Neural cell (in vitro differentiated cells): ENCODE results near the gene RERE. TPM values are rescaled to one million over a fixed set of nuclear protein-coding genes. Genes with fewer than 3 reads are reported as not detected.

Experiments used
- H2AFZ ChIP-seq: fragments of 200-600, 300-800 bp; sonication (generic), shearing (Covaris generic); 2 replicates; pipeline ENCODE4 v1.6.0; 2014; ENCODE audit warnings: low read depth, mild to moderate bottlenecking, antibody characterized with exemption, low read length, moderate library complexity
- H3F3A ChIP-seq: fragments of 200-600 bp; shearing (Covaris generic); 2 replicates; pipeline ENCODE4 v1.6.1; 2016; ENCODE audit warnings: mild to moderate bottlenecking, moderate library complexity, mixed read lengths, antibody characterized with exemption, low read length; ENCODE audit not compliant: insufficient read depth, poor library complexity, severe bottlenecking
- H3K27ac ChIP-seq: fragments of 200-600, 300-800 bp; sonication (generic), shearing (Covaris generic); 2 replicates; pipeline ENCODE4 v1.5.1; 2014; ENCODE audit warnings: mild to moderate bottlenecking, low read length, moderate library complexity
- H3K27me3 ChIP-seq: fragments of 300-800, 200-600 bp; sonication (generic), shearing (Covaris generic); 2 replicates; pipeline ENCODE4 v1.6.0; 2014; ENCODE audit warnings: mild to moderate bottlenecking, low read depth, low read length, moderate library complexity; ENCODE audit not compliant: insufficient read depth
- H3K36me3 ChIP-seq: fragments of 300-800, 200-600 bp; sonication (generic), shearing (Covaris generic); 2 replicates; pipeline ENCODE4 v1.5.1; 2014; ENCODE audit warnings: mild to moderate bottlenecking, antibody characterized with exemption, low read length, moderate library complexity; ENCODE audit not compliant: insufficient read depth
- H3K4me2 ChIP-seq: fragments of 300-800, 200-600 bp; sonication (generic), shearing (Covaris generic); 2 replicates; pipeline ENCODE4 v1.6.0; 2014; ENCODE audit warnings: mild to moderate bottlenecking, low read length
- H3K4me3 ChIP-seq: fragments of 300-800, 200-600 bp; sonication (generic), shearing (Covaris generic); 2 replicates; pipeline ENCODE4 v1.5.1; 2014; ENCODE audit warnings: mild to moderate bottlenecking, low read length, moderate library complexity
- H3K79me2 ChIP-seq: fragments of 200-600 bp; shearing (Covaris generic); replicated peaks from 2 replicates; pipeline ENCODE4 v1.6.0; 2014; ENCODE audit warnings: mild to moderate bottlenecking, low read length, moderate library complexity; ENCODE audit not compliant: insufficient read depth
- H3K9ac ChIP-seq: fragments of 300-800, 200-600 bp; sonication (generic), shearing (Covaris generic); 2 replicates; pipeline ENCODE4 v1.6.1; 2016; ENCODE audit warnings: mild to moderate bottlenecking, low read length, mixed read lengths
- H3K9me2 ChIP-seq: fragments of 200-600 bp; shearing (Covaris generic); 2 replicates; pipeline ENCODE4 v1.6.1; 2016; ENCODE audit warnings: mild to moderate bottlenecking, low read length, mixed read lengths; ENCODE audit not compliant: insufficient read depth
- H3K9me3 ChIP-seq: fragments of 200-600, 300-800 bp; sonication (generic), shearing (Covaris generic); 2 replicates; pipeline ENCODE4 v1.6.1; 2016; ENCODE audit warnings: mild to moderate bottlenecking, mixed run types, low read length, moderate library complexity, mixed read lengths
- H4K20me1 ChIP-seq: fragments of 200-600 bp; shearing (Covaris generic); 2 replicates; pipeline ENCODE4 v1.6.1; 2016; ENCODE audit warnings: mild to moderate bottlenecking, mixed run types; ENCODE audit not compliant: insufficient read depth
- CTCF ChIP-seq: fragments of 450-650 bp; IDR thresholded peaks from 2 replicates; pipeline ENCODE4 v1.5.1; 2014; ENCODE audit warnings: antibody characterized with exemption, mild to moderate bottlenecking, moderate library complexity; ENCODE audit not compliant: poor library complexity, severe bottlenecking
- EP300 ChIP-seq: fragments of 450-650 bp; conservative IDR thresholded peaks from 2 replicates; pipeline ENCODE4 v1.6.1; 2014; ENCODE audit warnings: antibody characterized with exemption, mild to moderate bottlenecking, moderate library complexity; ENCODE audit not compliant: poor library complexity, severe bottlenecking
- EZH2 ChIP-seq: fragments of 200-600, 300-800 bp; shearing (Covaris generic), sonication (generic); IDR thresholded peaks from 2 replicates; pipeline ENCODE4 v1.6.1; 2014; ENCODE audit warnings: antibody characterized with exemption, low read length, borderline replicate concordance, mild to moderate bottlenecking; ENCODE audit not compliant: insufficient read depth, poor library complexity, severe bottlenecking
- MXI1 ChIP-seq: fragments of 450-650 bp; conservative IDR thresholded peaks from 2 replicates; pipeline ENCODE4 v1.6.1; 2014; ENCODE audit warnings: antibody characterized with exemption, mild to moderate bottlenecking; ENCODE audit not compliant: poor library complexity, severe bottlenecking
- POLR2AphosphoS5 ChIP-seq: IDR thresholded peaks from 2 replicates; pipeline ENCODE4 v1.6.1; 2012
- RAD21 ChIP-seq: fragments of 450-650 bp; conservative IDR thresholded peaks from 2 replicates; pipeline ENCODE4 v1.6.1; 2014; ENCODE audit warnings: antibody characterized with exemption, mild to moderate bottlenecking, moderate library complexity
- SMC3 ChIP-seq: fragments of 450-650 bp; conservative IDR thresholded peaks from 2 replicates; pipeline ENCODE4 v1.6.1; 2014; ENCODE audit warnings: antibody characterized with exemption, mild to moderate bottlenecking, moderate library complexity; ENCODE audit not compliant: poor library complexity
- TAF1 ChIP-seq: IDR thresholded peaks from 2 replicates; pipeline ENCODE4 v1.6.1; 2012; ENCODE audit warnings: low read depth
- polyA plus RNA-seq: library from polyadenylated mRNA; depleted of rRNA; stranded (reverse); fragments of >200 nt; gene quantifications from 2 replicates; pipeline ENCODE4 v1.2.3, GENCODE V29; 2014
- TF ChIP-seq, protein P1 (sequence below): IDR thresholded peaks from 2 replicates; pipeline ENCODE4 v1.6.1; 2012; ENCODE audit warnings: borderline replicate concordance

The RERE gene
- polyA plus RNA-seq, 1 donor from 2014 or later, result 21.0 TPM

- Histone ChIP-seq H3K79me2 (peaks cover 89% of the 10 kb centered on the region), H3K9me2 (no peaks in the 10 kb centered on the region), H3K9me3 (no peaks in the 10 kb centered on the region), H3K27me3 (no peaks in the 10 kb centered on the region), H2AFZ (no peak overlapping the region), H3K4me2 (no peak overlapping the region), H3K4me3 (no peak overlapping the region), H3K27ac (no peak overlapping the region), H3F3A (no peaks in the 10 kb centered on the region), H3K9ac (no peak overlapping the region), H4K20me1 (no peaks in the 10 kb centered on the region), H3K36me3 (no peaks in the 10 kb centered on the region)
- TF ChIP-seq CTCF, result no peak
- TF ChIP-seq EP300, result no peak
- TF ChIP-seq EZH2, result no peak
- no peak for TF ChIP-seq SMC3
- TF ChIP-seq, protein P1, sequence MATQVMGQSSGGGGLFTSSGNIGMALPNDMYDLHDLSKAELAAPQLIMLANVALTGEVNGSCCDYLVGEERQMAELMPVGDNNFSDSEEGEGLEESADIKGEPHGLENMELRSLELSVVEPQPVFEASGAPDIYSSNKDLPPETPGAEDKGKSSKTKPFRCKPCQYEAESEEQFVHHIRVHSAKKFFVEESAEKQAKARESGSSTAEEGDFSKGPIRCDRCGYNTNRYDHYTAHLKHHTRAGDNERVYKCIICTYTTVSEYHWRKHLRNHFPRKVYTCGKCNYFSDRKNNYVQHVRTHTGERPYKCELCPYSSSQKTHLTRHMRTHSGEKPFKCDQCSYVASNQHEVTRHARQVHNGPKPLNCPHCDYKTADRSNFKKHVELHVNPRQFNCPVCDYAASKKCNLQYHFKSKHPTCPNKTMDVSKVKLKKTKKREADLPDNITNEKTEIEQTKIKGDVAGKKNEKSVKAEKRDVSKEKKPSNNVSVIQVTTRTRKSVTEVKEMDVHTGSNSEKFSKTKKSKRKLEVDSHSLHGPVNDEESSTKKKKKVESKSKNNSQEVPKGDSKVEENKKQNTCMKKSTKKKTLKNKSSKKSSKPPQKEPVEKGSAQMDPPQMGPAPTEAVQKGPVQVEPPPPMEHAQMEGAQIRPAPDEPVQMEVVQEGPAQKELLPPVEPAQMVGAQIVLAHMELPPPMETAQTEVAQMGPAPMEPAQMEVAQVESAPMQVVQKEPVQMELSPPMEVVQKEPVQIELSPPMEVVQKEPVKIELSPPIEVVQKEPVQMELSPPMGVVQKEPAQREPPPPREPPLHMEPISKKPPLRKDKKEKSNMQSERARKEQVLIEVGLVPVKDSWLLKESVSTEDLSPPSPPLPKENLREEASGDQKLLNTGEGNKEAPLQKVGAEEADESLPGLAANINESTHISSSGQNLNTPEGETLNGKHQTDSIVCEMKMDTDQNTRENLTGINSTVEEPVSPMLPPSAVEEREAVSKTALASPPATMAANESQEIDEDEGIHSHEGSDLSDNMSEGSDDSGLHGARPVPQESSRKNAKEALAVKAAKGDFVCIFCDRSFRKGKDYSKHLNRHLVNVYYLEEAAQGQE, result no peak
- TF ChIP-seq TAF1, result no peak
- no peak for TF ChIP-seq RAD21
These were observed 70.9 kb downstream of the RERE start for GRCh38 chr1:8746554-8746953.

GRCh38 chr1:8745749-8746390, 71.6 kb downstream of the RERE start:
- Histone ChIP-seq H2AFZ (no peak overlapping the region), H3K27ac (no peak overlapping the region), H3K36me3 (no peaks in the 10 kb centered on the region), H3K9me3 (no peaks in the 10 kb centered on the region), H3K4me2 (no peak overlapping the region), H3K79me2 (peaks cover 88% of the 10 kb centered on the region), H3K9me2 (no peaks in the 10 kb centered on the region), H3K9ac (no peak overlapping the region), H4K20me1 (no peaks in the 10 kb centered on the region), H3K27me3 (no peaks in the 10 kb centered on the region), H3F3A (no peaks in the 10 kb centered on the region), H3K4me3 (no peak overlapping the region)
- TF ChIP-seq CTCF (no peak), RAD21 (no peak), EZH2 (no peak), MXI1 (no peak), POLR2AphosphoS5 (no peak)
